ENCODE data around the gene ACP7.

Gene ACP7

DNA sequence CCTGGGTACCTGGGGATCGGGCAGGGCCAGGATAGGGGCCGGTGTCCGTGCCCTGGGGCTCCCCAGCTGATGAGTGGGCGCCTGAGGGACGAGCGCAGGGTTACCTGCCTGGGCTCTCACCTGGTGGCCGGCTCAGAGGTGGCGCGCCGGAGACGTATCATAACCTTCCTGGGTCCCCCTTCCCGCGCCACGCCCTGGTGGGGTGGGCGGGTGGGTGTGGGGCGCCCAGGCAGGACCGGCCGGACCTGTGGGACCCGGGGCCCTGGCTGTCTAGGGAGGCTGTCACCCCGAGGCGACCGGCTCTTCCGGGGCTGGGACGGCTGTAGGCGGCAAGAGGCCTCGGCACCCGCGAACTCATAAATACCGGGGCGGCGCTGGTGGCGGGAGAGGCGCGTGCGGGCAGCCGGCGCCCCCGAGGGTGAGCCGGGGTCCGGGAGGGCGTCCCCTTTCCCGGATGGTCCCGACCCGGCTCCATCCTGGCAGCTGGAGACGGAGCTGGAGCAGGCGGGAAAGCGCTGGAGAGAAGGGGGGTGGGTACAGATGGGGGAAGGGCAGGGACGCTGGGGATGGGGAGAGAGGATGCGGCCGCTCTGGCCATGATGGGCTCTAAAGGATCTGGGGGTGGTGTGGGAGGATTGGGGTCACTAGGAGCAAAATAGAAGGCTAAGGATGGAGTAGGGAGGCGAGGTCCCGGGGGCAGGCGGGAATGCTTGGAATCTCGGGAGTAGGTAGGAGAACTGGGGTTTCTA, at the start of gene ACP7:
ACP7 (plus strand) TSS at position 386 of the 749 bp plus-strand sequence. CDS start 902 bp downstream, outside the sequence.
- DNase-seq (ENCODE audit: low read depth, low spot score), result no peak

DNA sequence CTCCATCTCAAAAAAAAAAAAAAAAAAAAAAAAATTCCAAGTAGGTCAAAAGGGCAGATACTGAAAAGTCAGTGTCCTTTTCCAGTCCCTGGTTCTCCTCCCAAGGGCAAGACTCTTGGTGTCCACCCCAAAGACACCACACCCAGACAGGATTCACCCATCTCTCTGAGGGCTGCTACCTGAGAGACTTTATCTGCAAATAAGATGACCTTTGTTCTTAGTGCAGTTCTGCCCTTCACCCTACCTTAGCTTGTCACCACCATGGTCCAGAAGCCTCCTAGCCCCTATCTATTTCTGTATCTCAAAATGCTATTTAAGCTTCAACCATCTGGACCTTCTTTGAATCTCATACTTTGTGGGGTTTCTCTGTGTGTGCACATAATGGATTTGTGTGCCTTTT, 47.6 kb upstream of the ACP7 start:
- no peaks in the 10 kb centered on the region for H3K36me3 ChIP-seq (ENCODE audit: control insufficient read depth, insufficient read depth, low read length)
- H3K9me3 ChIP-seq (ENCODE audit: control insufficient read depth, insufficient read depth, low read length), result no peaks in the 10 kb centered on the region
- H3K27ac ChIP-seq (ENCODE audit: low read length), result no peak overlapping the region
- H3K4me1 ChIP-seq (ENCODE audit: control insufficient read depth, insufficient read depth, low read length), result peaks cover 2% of the 10 kb centered on the region; the same call in 1 of the 2 replicates
- no peaks in the 10 kb centered on the region for H3K27me3 ChIP-seq (ENCODE audit: control insufficient read depth, insufficient read depth, low read length)
- DNase-seq (ENCODE audit: low read depth, low spot score), result no peak
- H3K4me3 ChIP-seq (ENCODE audit: low read length), result no peak overlapping the region

More for the DNA sequence above, at the start of gene ACP7:
- Histone ChIP-seq H3K4me3 (ENCODE audit: low read length) (peak within 1 kb of the TSS; percentile 44; the same call in 1 of the 2 replicates), H3K4me1 (ENCODE audit: control insufficient read depth, insufficient read depth, low read length) (peaks cover 2% of the 10 kb centered on the region; the same call in 1 of the 2 replicates), H3K36me3 (ENCODE audit: control insufficient read depth, insufficient read depth, low read length) (no peaks in the 10 kb centered on the region), H3K27ac (ENCODE audit: low read length) (no peak within 1 kb of the TSS), H3K9me3 (ENCODE audit: control insufficient read depth, insufficient read depth, low read length) (no peaks in the 10 kb centered on the region), H3K27me3 (ENCODE audit: control insufficient read depth, insufficient read depth, low read length) (peaks cover 15% of the 10 kb centered on the region; the same call in 1 of the 2 replicates)
- no CpG with 5 or more reads among the region's 54 CpGs for WGBS (ENCODE audit: insufficient coverage, insufficient read length)

- Histone ChIP-seq H3K27ac (ENCODE audit: low read length) (no peak overlapping the region), H3K36me3 (ENCODE audit: control insufficient read depth, insufficient read depth, low read length) (no peaks in the 10 kb centered on the region), H3K27me3 (ENCODE audit: control insufficient read depth, insufficient read depth, low read length) (no peaks in the 10 kb centered on the region), H3K9me3 (ENCODE audit: control insufficient read depth, insufficient read depth, low read length) (no peaks in the 10 kb centered on the region), H3K4me3 (ENCODE audit: low read length) (no peak overlapping the region), H3K4me1 (ENCODE audit: control insufficient read depth, insufficient read depth, low read length) (peaks cover 2% of the 10 kb centered on the region; the same call in 1 of the 2 replicates)
- no peak for DNase-seq (ENCODE audit: low read depth, low spot score)
- WGBS (ENCODE audit: insufficient coverage, insufficient read length), result no CpG with 5 or more reads among the region's 2 CpGs
These were observed 47.0 kb upstream of the ACP7 start for GRCh38 chr19:39037194-39037593.

GRCh38 chr19:39038098-39038497, 46.1 kb upstream of the ACP7 start:
- Histone ChIP-seq H3K27me3 (ENCODE audit: control insufficient read depth, insufficient read depth, low read length) (no peaks in the 10 kb centered on the region), H3K4me3 (ENCODE audit: low read length) (no peak overlapping the region), H3K36me3 (ENCODE audit: control insufficient read depth, insufficient read depth, low read length) (no peaks in the 10 kb centered on the region), H3K4me1 (ENCODE audit: control insufficient read depth, insufficient read depth, low read length) (no peaks in the 10 kb centered on the region), H3K27ac (ENCODE audit: low read length) (no peak overlapping the region), H3K9me3 (ENCODE audit: control insufficient read depth, insufficient read depth, low read length) (no peaks in the 10 kb centered on the region)
- no CpG with 5 or more reads among the region's 9 CpGs for WGBS (ENCODE audit: insufficient coverage, insufficient read length)
- DNase-seq (ENCODE audit: low read depth, low spot score), result no peak

DNA sequence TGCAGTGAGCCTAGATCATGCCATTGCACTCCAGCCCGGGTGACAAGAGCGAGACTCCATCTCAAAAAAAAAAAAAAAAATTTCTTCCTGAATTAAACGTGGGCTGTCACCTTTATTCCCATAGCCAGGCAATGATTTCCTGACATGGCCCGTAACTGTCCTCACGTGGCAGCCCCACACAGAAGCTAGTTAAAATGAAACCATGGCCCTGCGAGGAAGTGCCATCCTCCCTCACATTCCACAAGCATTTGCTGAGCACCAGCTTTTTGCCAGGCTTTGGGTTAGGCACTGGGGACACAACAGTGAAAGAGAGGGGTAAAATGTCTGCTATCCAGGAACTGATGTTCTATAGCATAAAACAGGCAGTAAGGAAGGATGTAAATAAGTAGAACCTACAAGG, 38.7 kb upstream of the ACP7 start:
- WGBS (ENCODE audit: insufficient coverage, insufficient read length), result no CpG with 5 or more reads among the region's 6 CpGs

GRCh38 chr19:39046037-39046821, 37.9 kb upstream of the ACP7 start:
- no peak for DNase-seq (ENCODE audit: low read depth, low spot score)
- H3K36me3 ChIP-seq (ENCODE audit: control insufficient read depth, insufficient read depth, low read length), result no peaks in the 10 kb centered on the region
- no peaks in the 10 kb centered on the region for H3K27me3 ChIP-seq (ENCODE audit: control insufficient read depth, insufficient read depth, low read length)
- no CpG with 5 or more reads among the region's 7 CpGs for WGBS (ENCODE audit: insufficient coverage, insufficient read length)
- no peak overlapping the region for H3K4me3 ChIP-seq (ENCODE audit: low read length)
- peaks cover 3% of the 10 kb centered on the region; the same call in 1 of the 2 replicates for H3K9me3 ChIP-seq (ENCODE audit: control insufficient read depth, insufficient read depth, low read length)
- H3K27ac ChIP-seq (ENCODE audit: low read length), result no peak overlapping the region
- no peaks in the 10 kb centered on the region for H3K4me1 ChIP-seq (ENCODE audit: control insufficient read depth, insufficient read depth, low read length)

More for the DNA sequence above, 38.7 kb upstream of the ACP7 start:
- Histone ChIP-seq H3K27ac (ENCODE audit: low read length) (no peak overlapping the region), H3K4me1 (ENCODE audit: control insufficient read depth, insufficient read depth, low read length) (no peaks in the 10 kb centered on the region), H3K4me3 (ENCODE audit: low read length) (no peak overlapping the region), H3K27me3 (ENCODE audit: control insufficient read depth, insufficient read depth, low read length) (no peaks in the 10 kb centered on the region), H3K9me3 (ENCODE audit: control insufficient read depth, insufficient read depth, low read length) (peaks cover 3% of the 10 kb centered on the region; the same call in 1 of the 2 replicates), H3K36me3 (ENCODE audit: control insufficient read depth, insufficient read depth, low read length) (no peaks in the 10 kb centered on the region)
- no peak for DNase-seq (ENCODE audit: low read depth, low spot score)

DNA sequence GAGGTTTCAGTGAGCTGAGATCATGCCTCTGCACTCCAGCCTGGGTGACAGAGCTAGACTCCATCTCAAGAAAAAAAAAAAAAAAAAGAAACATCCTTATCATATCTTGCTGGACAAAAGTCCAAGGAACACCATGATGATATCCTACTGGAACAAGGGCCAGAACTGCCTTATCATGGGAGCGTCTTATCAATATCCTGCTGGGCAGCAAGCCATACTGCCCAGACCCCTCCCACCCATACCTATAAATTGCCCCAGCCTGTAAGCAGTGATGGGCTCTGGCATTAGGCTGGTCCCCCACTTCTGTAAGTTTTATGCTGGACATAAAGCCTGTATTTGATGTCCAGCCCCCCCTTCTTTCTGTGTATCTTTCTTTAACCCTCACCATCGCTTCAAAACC, 37.1 kb upstream of the ACP7 start:
- no peak for DNase-seq (ENCODE audit: low read depth, low spot score)
- Histone ChIP-seq H3K27ac (ENCODE audit: low read length) (no peak overlapping the region), H3K36me3 (ENCODE audit: control insufficient read depth, insufficient read depth, low read length) (no peaks in the 10 kb centered on the region), H3K9me3 (ENCODE audit: control insufficient read depth, insufficient read depth, low read length) (peaks cover 3% of the 10 kb centered on the region; the same call in 1 of the 2 replicates), H3K4me1 (ENCODE audit: control insufficient read depth, insufficient read depth, low read length) (no peaks in the 10 kb centered on the region), H3K4me3 (ENCODE audit: low read length) (no peak overlapping the region), H3K27me3 (ENCODE audit: control insufficient read depth, insufficient read depth, low read length) (no peaks in the 10 kb centered on the region)
- WGBS (ENCODE audit: insufficient coverage, insufficient read length), result no CpG with 5 or more reads among the region's 2 CpGs

DNA sequence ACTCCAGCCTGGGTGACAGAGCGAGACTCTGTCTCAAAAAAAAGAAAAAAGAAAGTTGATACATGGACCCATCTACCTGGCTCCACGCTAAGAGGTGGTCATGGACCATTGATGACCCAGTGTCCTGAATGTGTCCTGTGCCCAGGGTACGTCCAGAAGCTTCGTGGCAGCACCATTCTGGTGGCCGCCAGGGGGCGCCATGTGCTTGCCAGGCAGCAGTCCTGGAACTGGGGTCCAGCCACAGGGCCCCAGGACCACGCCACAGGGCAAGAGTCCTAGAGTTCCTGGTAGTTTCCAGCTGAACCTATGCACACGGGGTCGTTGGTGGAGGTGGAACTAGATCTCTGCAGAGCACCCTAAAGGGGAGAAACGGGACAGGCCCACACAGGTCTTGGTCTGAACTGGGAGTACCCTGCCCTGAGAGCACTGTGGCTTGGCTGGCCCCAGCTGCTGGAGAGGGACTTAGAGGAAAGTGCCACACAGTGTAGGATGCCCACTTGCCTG, 31.9 kb upstream of the ACP7 start:
- Histone ChIP-seq H3K27me3 (ENCODE audit: control insufficient read depth, insufficient read depth, low read length) (no peaks in the 10 kb centered on the region), H3K36me3 (ENCODE audit: control insufficient read depth, insufficient read depth, low read length) (no peaks in the 10 kb centered on the region), H3K9me3 (ENCODE audit: control insufficient read depth, insufficient read depth, low read length) (no peaks in the 10 kb centered on the region), H3K4me1 (ENCODE audit: control insufficient read depth, insufficient read depth, low read length) (no peaks in the 10 kb centered on the region), H3K4me3 (ENCODE audit: low read length) (no peak overlapping the region), H3K27ac (ENCODE audit: low read length) (no peak overlapping the region)
- WGBS (ENCODE audit: insufficient coverage, insufficient read length), result no CpG with 5 or more reads among the region's 10 CpGs
- DNase-seq (ENCODE audit: low read depth, low spot score), result no peak

- H3K27me3 ChIP-seq (ENCODE audit: control insufficient read depth, insufficient read depth, low read length), result no peaks in the 10 kb centered on the region
- H3K36me3 ChIP-seq (ENCODE audit: control insufficient read depth, insufficient read depth, low read length), result no peaks in the 10 kb centered on the region
- H3K4me1 ChIP-seq (ENCODE audit: control insufficient read depth, insufficient read depth, low read length), result no peaks in the 10 kb centered on the region
- H3K27ac ChIP-seq (ENCODE audit: low read length), result no peak overlapping the region
- WGBS (ENCODE audit: insufficient coverage, insufficient read length), result no CpG with 5 or more reads among the region's 9 CpGs
- no peak overlapping the region for H3K4me3 ChIP-seq (ENCODE audit: low read length)
- DNase-seq (ENCODE audit: low read depth, low spot score), result no peak
- no peaks in the 10 kb centered on the region for H3K9me3 ChIP-seq (ENCODE audit: control insufficient read depth, insufficient read depth, low read length)
These were observed 31.3 kb upstream of the ACP7 start for GRCh38 chr19:39052846-39053245.

- no peak for DNase-seq (ENCODE audit: low read depth, low spot score)
- Histone ChIP-seq H3K4me3 (ENCODE audit: low read length) (no peak overlapping the region), H3K27me3 (ENCODE audit: control insufficient read depth, insufficient read depth, low read length) (no peaks in the 10 kb centered on the region), H3K4me1 (ENCODE audit: control insufficient read depth, insufficient read depth, low read length) (no peaks in the 10 kb centered on the region), H3K9me3 (ENCODE audit: control insufficient read depth, insufficient read depth, low read length) (no peaks in the 10 kb centered on the region), H3K27ac (ENCODE audit: low read length) (no peak overlapping the region), H3K36me3 (ENCODE audit: control insufficient read depth, insufficient read depth, low read length) (no peaks in the 10 kb centered on the region)
- no CpG with 5 or more reads among the region's 18 CpGs for WGBS (ENCODE audit: insufficient coverage, insufficient read length)
These were observed 30.7 kb upstream of the ACP7 start for GRCh38 chr19:39053276-39054090.
